GM06990 (cell line): ENCODE results near the gene SLC39A9.

Experiments used
- DNase-seq: peaks from one replicate; pipeline ENCODE4 v3.0.0-alpha.2; 2011; ENCODE audit not compliant: insufficient read length; ENCODE audit errors: extremely low read depth
- H3K27me3 ChIP-seq: replicated peaks from 2 replicates; pipeline ENCODE4 v1.6.0; 2011; ENCODE audit warnings: low read length; ENCODE audit not compliant: control insufficient read depth, insufficient read depth
- H3K36me3 ChIP-seq: 2 replicates; pipeline ENCODE4 v1.5.1; 2011; ENCODE audit warnings: low read length; ENCODE audit not compliant: control insufficient read depth, insufficient read depth
- H3K4me3 ChIP-seq: replicated peaks from 2 replicates; pipeline ENCODE4 v1.5.1; 2011; ENCODE audit warnings: low read depth, mild to moderate bottlenecking, control low read depth, low read length
- TF ChIP-seq, protein P1 (sequence below): IDR thresholded peaks from 2 replicates; pipeline ENCODE4 v1.5.1; 2011; ENCODE audit warnings: low read length, control low read depth, mild to moderate bottlenecking, inconsistent platforms; ENCODE audit not compliant: insufficient read depth, poor library complexity, severe bottlenecking

The SLC39A9 gene, protein sequence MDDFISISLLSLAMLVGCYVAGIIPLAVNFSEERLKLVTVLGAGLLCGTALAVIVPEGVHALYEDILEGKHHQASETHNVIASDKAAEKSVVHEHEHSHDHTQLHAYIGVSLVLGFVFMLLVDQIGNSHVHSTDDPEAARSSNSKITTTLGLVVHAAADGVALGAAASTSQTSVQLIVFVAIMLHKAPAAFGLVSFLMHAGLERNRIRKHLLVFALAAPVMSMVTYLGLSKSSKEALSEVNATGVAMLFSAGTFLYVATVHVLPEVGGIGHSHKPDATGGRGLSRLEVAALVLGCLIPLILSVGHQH

GRCh38 chr14:69398053-69398817 is at the start of gene SLC39A9, which contains the start of gene ERH:
TSS of gene SLC39A9 (plus strand) at chr14:69398692. CDS start at chr14:69399370, 678 bp downstream.
TSS of gene ERH (minus strand) at chr14:69398299. CDS start at chr14:69398233, 66 bp downstream.
- TF ChIP-seq, protein P1, sequence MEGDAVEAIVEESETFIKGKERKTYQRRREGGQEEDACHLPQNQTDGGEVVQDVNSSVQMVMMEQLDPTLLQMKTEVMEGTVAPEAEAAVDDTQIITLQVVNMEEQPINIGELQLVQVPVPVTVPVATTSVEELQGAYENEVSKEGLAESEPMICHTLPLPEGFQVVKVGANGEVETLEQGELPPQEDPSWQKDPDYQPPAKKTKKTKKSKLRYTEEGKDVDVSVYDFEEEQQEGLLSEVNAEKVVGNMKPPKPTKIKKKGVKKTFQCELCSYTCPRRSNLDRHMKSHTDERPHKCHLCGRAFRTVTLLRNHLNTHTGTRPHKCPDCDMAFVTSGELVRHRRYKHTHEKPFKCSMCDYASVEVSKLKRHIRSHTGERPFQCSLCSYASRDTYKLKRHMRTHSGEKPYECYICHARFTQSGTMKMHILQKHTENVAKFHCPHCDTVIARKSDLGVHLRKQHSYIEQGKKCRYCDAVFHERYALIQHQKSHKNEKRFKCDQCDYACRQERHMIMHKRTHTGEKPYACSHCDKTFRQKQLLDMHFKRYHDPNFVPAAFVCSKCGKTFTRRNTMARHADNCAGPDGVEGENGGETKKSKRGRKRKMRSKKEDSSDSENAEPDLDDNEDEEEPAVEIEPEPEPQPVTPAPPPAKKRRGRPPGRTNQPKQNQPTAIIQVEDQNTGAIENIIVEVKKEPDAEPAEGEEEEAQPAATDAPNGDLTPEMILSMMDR = no peak
- peaks cover 6% of the 10 kb centered on the region for H3K36me3 ChIP-seq
- peak; percentile 88 for DNase-seq
- peak within 1 kb of the TSS; percentile 83 for H3K4me3 ChIP-seq
- no peaks in the 10 kb centered on the region for H3K27me3 ChIP-seq

DNA sequence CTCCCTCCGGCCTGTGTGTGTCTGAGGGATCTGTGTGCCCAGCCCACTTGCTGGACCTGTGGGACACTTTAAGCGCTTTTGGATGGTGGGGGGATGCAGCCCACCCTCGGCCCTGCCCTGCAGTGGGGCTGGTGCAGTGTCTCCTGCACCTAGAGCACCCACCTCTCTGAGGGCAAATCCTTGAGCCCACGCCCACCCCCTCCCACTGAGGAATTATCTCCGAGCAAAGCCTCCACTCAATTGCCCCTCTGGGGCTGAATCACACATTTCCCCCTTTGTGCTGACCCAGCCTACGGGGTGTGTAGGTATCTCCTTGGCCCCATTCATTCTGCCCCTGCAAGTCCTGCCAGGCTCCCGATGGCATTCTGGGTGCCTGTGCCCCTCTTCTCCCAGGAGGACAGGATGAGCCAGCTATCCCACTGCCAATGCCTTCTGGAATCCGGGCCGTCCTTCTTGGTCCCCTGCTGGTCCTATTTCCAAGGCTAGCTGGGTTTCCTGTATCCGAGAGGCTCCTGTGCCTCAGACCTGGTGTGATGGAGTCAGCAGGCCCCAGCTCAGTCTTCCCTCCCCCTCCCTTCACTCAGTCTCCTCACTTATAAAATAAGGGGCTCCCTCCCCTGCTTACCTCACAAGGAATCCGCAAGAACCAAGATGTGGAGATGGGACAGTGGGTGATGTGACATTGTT is 49.3 kb upstream of the SLC39A9 start:
- Histone ChIP-seq H3K4me3 (no peak overlapping the region), H3K36me3 (no peaks in the 10 kb centered on the region), H3K27me3 (no peaks in the 10 kb centered on the region; the same call in 1 of the 2 replicates)
- TF ChIP-seq, protein P1 = no peak
- no peak for DNase-seq

DNA sequence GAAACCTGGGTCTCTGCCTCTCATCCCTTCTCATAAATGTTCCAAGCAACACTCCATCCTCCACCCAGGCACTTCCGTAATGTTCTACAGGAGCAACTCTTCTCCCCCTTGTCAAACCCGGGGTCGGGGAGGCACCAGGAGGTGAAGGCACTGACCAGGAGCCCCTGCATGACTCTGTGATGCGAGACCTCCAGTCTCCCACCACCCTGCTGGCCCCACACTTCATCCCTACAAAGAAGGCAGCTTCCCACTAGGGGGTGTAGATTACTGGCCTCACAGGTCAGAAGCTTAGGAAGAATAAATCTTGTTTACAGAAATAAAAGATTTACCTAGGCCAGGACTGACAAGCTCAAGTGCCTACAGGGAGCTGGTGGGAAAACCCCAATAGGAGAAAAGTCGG is 47.6 kb upstream of the SLC39A9 start:
- H3K4me3 ChIP-seq = no peak overlapping the region
- H3K36me3 ChIP-seq = no peaks in the 10 kb centered on the region
- H3K27me3 ChIP-seq = no peaks in the 10 kb centered on the region
- TF ChIP-seq, protein P1 = no peak
- DNase-seq = no peak

DNA sequence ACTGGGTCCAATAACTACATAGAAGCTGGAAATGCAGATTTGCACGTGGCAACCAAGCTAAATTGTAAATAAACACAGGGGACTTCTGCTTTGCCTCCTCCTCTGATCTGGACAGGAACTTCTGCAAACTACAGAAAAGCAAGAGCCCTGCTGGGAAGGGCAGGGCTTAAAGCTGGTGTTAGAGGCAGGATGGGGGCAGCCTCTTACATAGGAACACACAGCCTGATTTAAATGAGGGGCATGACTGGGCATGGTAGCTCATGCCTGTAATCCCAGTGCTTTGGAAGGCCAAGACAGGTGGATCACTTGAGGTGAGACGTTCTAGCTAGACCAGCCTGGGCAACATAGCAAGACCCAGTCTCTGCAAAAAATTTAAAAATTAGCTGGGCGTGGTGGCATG is 47.1 kb upstream of the SLC39A9 start:
- TF ChIP-seq, protein P1 = no peak
- H3K27me3 ChIP-seq = no peaks in the 10 kb centered on the region
- H3K36me3 ChIP-seq = no peaks in the 10 kb centered on the region
- DNase-seq = no peak
- no peak overlapping the region for H3K4me3 ChIP-seq

DNA sequence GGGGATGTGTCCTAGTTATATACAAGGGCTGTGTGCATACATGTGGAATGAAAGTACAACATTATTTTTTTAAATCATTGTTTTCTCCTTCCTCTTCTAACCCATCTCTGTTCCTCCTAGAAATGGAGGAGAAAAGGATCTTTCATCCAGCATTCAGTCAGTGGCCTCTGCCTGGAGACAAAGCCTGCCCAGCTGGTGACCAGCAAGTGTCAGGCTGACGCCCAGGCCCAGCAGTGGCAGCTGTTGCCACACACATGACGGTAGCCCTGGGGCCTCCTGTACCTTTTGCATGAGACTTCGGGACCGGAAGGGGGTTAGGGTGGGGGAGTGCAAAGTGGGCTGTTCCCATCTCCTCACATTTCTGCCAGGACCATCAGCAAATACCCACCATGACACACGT is 46.6 kb upstream of the SLC39A9 start:
- TF ChIP-seq, protein P1 = no peak
- no peaks in the 10 kb centered on the region for H3K27me3 ChIP-seq
- no peaks in the 10 kb centered on the region for H3K36me3 ChIP-seq
- no peak overlapping the region for H3K4me3 ChIP-seq
- no peak for DNase-seq
